Measurements from ENCODE around the gene PRKCA.
"Not testable (repeated sequence)": the region's sequence is repeated elsewhere in the genome, so short reads cannot be mapped to it uniquely, and the experiment has no call there.

Gene PRKCA

DNA sequence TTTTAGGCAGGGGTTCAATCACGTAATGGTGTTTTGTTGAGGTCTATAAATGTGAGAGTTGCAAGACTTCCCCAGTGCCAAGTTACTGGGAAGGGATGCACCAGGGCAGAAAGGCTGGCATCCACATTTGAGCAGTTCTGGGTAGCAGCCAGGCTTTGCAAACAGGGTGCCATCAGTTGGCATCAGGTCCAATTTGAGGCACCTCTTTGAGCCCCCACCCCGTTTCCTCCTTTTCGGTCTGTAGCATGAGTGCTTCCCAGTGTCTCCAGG, 389.9 kb downstream of the PRKCA start:
- no peak for FAIRE-seq

DNA sequence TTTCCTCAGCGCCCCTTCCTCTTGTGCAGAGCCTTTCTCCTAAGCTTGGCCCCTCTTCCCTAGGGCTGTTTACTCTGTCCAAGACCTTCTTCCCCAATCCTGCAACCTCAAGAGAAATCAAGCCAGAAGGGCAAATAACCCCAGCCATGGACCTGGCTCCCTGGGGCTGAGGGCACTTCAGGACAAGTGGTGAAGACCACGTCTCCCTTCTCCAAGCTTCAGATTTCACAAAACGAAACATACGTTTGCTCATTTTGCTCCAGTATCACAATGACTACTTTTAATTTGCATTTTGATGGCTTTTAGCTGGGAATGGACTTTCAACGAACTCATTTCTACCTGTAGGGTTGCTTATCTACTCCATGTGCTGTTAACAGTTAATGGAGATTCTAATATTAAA, 392.7 kb downstream of the PRKCA start:
- no peak for FAIRE-seq

DNA sequence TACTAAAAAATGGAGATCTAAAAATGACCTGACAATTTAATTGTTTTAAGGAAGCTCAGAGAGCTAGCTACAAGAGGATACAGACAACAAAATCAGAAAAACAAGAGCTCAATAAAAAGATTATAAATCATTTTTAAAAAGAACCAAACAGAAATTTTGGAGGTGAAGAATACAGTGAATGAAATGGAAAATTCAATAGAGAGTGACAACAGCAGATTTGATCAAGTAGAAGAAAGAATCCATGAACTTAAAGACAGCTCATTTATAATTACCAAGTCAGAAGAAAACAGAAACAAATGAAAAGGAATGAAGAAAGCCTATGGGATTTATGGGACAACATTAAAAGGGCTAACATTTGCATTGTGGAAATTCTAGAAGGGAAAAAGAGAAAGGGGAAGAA, 395.9 kb downstream of the PRKCA start:
- no peak for FAIRE-seq

DNA sequence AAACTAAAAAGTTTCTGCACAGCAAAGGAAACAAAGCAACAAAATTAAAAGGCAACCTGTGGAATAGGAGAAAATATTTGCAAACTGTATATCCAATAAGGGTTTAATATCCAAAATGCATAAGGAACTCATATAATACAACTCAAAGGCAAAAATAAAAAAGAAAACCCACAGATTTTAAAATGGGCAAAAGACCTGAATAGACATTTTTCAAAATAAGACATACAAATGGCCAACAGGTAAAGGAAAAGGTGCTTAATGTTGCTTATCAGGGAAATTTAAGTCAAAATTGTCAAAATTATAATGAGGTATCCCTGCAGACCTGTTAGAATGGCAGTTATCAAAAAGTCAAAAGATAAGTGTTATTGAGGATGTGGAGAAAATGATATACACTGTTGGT, 399.0 kb downstream of the PRKCA start:
- no peak for FAIRE-seq

DNA sequence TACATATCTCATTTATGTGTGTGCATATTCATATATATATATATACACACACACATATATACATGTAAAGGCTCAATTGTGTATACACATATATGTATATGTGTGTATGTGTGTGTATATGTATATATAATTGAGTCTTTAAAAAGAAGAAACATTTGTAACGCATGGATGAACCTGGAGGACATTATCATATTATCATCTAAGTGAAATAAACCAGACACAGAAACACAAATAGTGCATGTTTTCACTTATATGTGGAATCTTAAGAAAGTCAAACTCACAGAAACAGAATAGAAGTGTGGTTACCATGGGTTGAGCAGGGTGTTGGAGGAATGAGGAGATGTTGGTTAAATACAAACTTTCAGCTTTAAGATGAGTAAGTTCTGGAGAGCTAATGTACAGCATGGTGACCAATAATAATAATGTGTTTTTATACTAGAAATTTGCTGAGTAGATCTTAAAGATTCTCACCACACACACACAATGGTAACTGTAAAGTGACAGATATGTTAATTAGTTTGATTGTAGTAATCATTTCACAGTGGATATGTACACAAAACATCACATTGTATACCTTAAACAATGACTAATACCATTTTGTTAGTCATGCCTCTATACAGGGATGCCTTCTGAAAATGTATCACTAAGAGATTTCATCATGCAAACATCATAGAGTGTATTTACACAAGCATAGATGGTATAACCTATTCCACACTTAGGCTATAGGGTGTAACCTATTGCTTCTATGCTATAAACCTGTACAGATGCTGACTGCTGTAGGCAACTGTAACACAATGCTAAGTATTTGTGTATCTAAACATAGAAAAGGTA, 399.9 kb downstream of the PRKCA start:
- no peak for FAIRE-seq

DNA sequence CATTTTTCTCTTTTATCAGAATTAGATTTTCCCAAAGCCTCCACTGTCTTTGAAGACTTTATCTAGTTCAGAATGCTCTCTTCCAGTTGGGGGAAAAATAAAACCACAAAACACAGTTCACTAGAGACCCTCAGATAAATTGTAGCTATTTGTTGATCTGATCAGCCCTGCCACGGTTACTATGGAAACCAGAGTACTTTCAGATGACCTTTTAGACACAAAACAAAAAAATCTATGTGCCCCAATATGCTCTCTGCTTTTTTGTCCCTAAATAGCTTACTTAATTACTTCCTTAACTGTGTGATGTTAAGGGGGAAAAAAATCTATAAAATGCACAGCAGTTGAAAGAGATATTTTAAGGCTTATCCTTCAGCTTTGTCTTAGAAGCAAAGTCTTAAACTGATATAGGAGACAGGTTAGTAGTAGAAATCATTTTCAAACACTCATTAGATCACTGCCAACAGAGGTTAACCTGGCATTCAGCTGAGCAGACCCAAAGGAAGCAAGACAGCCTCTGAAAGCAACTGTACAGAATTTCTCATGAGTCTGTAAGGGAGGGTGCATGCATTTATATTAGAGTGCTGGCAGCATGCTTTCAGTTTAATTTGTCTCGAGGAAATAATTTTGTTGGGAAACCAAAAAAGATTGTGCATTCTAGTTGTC, 402.6 kb downstream of the PRKCA start:
- FAIRE-seq, result no peak

DNA sequence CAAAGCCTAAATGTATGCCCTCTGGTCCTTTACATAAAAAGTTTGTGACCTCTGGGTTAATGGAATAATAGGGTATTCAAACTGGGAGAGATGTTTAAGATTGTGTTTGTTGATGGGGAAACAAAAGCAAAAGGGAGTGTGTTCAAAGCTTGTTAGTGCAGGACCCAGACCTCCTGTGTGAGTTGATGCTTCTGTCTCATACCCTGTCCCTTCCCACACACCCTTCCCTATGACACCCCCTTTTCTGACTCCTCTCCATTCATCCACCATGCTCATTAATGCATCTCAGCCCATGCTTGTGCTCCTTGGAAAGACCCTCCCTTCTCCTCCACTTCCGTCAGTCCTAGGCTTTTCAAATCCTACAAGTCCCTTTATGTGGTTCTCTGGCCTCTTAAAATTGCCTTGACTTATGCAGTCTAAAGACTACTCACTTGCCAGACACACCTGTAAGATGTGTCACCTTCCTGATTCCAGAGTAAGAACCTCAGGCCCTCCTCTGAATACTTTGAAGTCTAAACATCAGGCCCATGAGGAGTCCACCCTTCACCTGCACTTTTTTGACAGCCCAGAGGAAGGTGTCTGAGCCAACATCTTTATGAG, 404.5 kb downstream of the PRKCA start:
- no peak for FAIRE-seq

DNA sequence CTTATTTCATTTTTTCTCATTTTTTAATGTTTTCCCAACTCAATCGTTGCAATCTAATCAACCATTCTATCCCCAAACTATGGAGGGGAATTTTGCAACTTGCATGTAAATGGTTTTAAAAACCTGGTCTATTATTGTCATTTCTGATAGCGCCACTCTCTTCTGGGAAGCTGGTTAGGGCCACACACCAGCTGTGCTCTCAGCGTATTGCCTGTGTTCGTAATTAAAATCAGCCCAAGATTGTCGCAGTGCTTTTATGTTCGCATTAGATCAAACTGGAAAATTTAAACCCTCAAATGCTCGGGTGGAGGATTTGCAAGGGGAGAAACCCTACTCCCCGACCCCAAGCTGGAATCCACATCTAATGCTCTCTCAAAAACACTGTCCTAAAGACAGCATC, 409.0 kb downstream of the PRKCA start:
- no peak for FAIRE-seq

DNA sequence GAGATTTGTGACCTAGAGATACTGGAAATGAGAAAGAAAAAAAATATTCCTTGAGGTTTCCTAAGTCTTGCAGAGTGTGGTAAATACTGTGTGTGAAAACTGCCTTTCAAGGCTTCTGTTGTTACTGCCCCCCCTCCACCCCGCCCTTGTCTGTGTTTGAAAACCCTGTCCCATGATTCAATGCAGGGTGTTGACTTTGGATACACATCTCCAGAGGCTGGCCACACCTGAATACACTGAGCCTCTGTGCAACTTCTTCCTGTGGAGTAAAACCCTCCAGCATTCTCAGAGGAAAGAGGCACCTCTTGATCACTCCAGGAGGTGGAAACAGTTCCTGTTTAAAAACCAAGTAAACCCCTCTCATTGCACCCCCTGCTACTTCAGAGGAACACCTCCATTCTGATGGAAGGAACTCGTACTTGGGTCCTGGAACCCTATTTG, 409.5 kb downstream of the PRKCA start:
- no peak for FAIRE-seq

DNA sequence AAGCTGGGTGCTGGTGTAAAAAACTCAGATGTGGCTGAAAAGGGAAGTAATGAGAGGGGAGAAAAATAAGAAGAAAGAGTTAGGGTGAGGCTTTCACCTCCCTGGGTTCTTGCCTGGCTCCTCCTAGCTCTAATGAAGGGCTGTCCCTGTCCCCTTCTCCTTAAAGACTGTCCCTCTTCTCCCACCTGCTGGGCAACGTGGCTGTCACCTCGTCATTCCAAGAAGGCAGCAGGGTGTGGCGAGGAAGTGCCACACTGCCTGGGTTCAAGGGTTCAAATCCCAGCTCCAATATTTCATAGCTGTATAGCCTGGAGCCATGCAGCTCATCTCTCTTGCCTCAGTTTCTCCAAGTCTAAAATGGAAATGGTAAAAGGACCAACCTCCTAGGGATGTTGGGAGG, 410.0 kb downstream of the PRKCA start:
- no peak for FAIRE-seq

DNA sequence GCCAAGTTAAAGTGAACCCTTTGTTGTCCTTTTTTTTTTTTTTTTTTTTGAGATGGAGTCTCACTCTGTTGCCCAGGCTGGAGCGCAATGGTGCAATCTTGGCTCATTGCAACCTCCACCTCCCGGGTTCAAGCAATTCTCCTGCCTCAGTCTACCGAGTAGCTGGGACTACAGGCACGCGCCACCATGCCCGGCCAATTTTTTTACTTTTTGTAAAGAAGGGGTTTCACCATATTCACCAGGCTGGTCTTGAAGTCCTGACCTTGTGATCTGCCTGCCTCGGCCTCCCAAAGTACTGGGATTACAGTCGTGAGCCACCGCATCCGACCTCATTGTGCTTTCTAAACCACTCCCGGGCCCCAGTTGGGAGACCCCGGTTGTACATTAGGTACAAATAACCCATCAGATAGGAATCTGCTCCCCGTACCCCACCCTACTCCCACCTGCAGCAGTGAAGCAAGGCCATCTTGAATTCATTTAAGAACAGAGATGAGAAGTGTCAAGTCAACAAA, 410.7 kb downstream of the PRKCA start:
- FAIRE-seq, result not testable (repeated sequence)

DNA sequence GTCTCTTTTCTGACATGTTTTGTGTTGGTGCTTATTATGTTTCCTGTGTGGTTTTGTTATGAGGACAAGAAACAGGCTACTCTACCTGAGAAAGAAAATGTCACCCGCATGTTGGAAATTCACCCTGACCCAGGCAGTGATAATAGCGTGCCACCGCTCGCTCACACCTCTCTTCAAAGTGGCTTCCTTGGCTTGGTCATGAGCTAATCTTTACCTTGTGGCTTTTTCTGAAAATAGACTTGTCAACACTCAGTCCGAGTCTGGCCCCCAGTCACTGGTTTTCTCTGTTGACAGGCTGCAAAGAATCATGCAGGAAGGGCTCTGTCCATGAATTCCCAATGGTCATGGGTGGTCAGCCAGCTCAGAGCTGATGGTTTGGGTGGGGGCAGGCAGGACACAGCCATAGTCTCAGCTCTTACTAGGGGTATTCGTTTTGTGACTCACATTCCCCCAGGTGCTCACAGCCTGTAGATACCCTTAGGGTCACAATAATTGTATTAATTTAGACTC, 411.2 kb downstream of the PRKCA start:
- FAIRE-seq, result no peak

DNA sequence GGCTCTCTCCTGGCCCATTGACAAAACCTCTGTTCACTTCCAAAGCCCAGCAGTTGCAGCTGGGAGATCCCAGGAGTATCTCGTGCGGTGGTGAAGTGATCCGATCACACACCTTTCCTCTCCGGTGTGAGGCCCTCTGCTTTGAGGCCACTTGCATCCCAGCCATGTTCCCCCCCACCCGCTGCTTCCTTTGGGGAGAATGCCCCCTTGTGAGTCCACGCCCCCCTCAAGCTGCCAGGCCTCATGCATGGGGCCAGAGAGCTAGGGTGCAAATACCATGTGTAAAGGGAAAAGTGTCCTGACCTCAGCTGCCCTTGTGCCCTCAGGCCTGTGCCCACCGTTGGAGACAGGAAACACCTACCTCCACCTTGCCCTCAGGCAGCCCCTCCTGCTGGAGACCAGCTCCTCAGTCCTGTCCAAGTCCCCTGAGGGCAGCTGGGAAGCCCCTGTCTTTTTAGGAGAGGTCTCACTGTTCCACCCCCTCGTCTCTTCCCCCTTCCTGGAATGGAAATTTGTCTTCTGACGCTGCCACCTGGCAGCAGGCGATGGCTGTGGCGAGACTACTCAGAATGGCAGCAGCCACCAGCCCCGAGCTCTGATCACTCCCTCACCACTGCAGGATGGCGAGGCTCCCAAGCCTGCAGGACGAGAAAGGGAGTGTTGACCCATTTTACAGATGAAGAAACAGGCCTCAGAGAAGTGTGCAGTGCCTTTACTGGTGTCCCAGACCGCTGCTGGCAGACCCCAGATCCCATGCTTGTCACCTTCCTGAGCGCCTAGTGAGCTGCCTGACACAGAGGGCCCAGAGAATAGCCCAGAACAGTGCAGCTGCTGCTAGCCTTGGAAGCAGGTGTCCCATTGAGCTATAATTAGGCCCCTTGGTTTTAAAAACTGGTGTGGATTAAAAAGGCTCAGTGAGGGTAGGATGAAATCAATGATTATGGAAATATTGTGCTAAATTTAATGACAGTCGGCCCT, 411.9 kb downstream of the PRKCA start:
- FAIRE-seq, result no peak

DNA sequence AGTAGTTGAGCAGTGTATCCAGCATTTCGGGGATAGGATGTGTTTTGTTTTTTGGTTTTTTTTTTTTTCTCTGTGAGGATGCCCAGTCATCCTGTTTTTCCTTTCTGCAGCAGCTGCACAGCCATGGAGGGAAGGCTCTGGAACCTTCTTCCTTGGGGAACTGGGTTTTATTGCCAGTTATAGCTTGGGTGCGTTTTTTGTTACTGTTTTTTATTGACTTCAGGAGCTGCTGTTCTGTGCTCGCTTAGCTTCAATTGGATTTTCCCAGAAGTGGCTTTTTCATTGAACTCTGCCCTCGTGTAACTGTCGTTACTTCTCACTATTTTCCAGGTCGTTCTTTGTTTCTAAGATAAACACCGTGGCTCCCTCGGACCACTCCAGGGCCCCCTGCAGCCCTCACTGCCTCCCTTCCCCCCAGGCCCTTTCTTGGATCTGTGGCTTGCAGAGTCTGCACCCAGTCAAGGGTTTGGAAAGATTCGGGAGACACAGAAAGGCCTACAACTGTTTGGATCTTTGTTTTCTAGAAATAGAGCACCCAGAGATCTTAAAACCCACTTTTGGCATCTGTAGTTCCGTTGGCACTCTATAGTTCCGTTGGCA, 412.8 kb downstream of the PRKCA start:
- FAIRE-seq, result no peak

DNA sequence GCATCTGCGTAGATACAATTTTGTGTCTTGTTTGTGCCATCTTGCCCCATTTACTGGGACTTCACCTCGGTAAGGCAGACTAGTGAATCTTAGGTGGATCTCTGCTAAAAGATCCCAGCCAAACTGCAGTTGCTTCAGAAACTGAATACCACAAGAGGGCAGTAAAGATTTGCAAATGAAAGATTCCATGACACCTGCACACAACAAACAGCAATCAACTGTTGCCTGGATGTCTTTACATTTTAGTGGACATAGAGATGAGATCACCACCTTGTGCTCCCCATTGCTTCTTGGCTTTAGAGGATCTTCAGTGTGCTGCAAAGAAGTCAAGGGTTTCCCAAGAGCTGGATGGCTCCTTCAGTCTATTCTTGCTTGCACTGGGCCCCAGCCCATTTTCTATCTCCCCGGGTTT, 413.3 kb downstream of the PRKCA start:
- no peak for FAIRE-seq

DNA sequence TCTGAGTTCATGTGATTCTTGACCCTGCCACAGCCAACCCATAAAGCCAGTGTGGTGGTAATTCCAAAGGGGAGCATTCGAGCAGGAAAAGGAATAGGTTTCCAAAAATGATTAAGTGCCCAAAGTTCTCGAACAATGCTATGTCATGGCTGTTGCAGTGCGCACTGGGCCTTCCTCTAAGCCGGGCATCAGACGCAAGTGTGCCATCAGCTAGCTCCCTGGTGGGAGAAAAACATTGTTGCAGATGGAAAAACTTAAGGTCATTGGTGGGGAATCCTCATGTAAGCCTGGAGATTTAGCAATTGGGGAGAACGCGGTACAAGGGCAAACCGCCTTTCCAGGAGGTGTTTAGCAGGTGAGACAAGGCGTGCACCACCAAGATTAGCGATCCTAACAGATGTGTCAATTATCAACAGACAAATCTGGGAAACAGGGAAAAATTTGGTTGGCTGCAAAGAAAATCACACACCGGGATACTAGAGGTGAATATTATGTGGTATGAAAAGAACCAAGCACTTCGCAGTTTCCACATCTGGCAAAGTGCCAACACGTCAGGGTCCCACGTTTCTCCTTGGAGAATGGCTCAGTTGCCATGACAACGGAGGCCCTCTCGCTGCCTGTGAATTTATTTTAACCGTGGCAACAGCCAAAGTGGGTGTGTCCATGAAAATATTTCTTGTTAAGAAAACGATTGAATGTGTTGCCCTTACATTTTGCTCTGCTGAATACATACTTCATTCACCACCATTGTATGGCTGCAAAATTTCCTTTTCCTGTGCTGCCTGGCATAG, 414.0 kb downstream of the PRKCA start:
- FAIRE-seq, result no peak

DNA sequence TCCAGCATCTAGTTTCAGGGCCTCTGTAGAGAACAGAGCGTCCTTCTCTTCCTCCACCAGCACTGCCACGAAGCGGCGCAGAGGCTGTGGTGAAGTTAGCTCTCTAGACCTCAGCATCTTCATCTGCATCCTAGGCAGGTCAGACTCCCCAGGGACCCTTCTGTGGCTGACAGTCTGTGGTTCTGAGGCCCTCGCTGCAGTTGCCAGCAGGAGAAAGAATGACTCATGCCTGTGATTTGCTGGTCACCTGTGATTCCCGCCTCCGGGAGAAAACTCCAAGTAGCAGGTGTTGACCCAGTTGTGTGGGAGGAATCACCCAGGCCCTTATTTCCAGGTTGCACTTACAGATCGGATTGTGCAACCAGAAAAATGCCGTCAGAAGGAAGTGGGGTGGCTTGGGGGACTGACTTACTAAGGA, 415.2 kb downstream of the PRKCA start:
- no peak for FAIRE-seq

DNA sequence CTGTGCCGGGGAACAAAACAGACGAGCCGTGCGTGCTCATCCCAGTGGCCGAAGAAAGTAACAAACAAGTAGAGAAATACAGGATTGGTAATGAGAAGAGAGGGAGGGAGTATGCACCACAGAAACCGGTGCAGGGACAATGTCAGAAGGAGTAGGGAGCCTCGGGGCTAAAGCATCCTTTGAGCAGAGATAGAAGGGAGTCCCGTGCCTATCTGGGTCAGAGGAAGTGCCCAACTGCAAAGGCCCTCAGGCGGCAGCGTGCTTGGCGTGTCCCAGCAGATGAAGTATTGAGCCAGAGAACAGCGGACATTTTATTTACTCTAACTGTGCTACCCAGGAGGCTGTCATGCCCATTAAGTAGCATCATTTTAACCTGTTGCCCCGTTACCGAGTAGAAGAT, 417.6 kb downstream of the PRKCA start:
- no peak for FAIRE-seq

DNA sequence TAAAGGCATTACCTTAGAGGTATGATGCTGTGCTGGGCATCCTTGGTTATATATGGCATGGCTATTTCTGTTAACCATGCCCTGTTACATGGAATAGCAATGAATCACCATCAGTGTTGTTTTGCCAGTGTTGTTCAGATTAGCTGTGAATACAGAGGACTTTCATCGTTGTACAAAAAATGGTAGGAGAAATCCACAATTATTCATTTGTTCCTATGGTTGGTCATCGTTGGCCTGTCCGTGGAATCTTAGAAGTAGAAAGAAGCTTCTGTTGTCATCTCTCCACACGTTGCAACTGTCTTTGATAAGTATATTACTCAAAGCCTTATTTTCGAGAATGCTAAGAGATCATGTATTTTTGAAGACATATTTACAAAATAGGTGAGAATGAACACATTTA, 418.2 kb downstream of the PRKCA start:
- no peak for FAIRE-seq

DNA sequence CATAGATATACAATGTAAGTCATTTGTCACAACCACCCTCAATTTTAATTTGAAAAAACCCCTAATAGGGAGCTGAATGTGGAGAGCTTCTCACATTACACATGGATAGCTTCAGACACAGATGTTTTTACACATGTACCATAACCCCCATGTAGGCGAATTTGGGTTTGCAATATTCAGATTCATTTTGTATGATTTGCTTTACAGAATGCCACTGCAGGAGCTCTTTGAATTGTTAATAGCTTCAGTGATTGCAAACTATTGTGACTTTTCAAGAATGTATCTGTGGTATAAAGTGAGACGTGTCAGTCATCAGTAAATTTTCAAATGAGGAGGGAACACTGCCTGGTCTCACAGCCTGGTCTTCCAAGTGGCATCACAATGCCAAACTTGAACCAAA, 419.9 kb downstream of the PRKCA start:
- FAIRE-seq, result no peak

All from endometrium (tissue), 2 donors.